Measurements from ENCODE around the gene SELENOW.
"Not testable (repeated sequence)": the region's sequence is repeated elsewhere in the genome, so short reads cannot be mapped to it uniquely, and the experiment has no call there.

Gene SELENOW

DNA sequence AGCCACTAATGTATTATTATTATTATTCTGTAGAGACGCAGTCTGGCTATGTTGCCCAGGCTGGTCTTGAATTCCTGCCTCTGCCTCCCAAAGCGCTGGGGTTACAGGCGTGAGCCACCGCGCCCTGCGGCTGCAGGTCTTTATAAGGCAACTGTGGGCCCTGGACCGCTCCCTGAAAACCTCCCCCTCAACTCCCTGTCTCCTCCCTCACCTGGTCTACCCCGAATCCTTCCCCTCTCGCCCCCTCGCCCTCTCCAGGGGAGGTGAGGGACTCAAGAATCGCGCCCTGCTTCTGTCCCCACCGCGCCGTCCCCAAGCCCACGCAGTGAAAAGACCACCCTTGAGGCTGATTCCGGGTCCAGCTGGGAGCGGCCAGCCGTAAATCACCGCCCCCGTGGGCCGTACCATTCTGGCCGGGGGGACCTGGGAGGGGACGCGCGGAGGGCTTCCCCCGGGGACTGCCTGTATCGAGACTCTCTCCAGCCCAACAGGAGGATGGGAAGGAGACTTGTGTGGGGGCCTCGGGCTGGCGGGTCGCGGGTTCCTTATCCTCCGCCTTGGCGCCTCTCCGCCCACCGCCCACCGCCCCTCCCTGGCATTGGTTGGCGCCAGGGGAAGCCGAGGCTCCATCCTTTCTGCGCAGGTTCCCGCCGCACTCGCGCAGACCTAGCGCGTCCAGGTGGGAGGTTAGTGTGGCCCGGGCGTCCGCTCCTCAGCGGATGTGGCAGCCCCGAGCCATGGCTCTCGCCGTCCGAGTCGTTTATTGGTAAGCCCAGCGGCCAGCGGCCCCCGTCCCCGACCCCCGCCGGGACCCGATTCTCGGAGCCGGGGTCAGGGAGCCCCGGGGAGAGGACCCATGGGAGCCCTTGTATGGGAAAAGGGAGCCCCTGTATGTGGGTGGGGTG is at the start of gene SELENOW:
Gene SELENOW, plus strand, starts transcription at position 655 of the 905 bp plus-strand sequence. Its CDS starts 83 bp downstream, at position 738.
- peak; percentile 42 to 53 for DNase-seq (ENCODE audit: low read depth in 2 of 2)

- no peak for DNase-seq (ENCODE audit: low read depth in 2 of 2)
These were observed 49.1 kb upstream of the SELENOW start for GRCh38 chr19:47729468-47729798.

- no peak for DNase-seq (ENCODE audit: low read depth in 2 of 2)
These were observed 48.5 kb upstream of the SELENOW start for GRCh38 chr19:47729799-47730520.

- DNase-seq (ENCODE audit: low read depth in 2 of 2) = no peak
These were observed 48.0 kb upstream of the SELENOW start for GRCh38 chr19:47730521-47730889.

- no peak for DNase-seq (ENCODE audit: low read depth in 2 of 2)
These were observed 47.6 kb upstream of the SELENOW start for GRCh38 chr19:47730910-47731309.

DNA sequence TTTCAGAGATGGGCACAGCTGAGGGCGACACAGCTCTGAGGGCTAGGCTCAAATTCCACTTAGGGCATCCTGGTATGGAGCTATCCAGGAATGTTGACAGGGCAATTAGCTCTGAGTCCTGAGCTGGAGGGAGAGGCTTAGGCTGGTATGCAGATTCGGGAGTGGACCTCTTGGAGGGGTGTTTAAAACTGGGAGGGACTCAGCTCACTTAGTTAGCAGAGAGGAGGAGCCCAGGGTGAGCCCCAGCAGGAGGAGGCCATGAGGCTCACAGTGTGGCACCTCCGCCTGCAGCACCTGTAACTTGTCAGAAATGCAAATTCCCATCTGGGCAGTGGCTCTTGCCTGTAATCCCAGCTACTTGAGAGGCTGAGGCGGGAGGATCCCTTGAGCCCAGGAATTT is 43.4 kb upstream of the SELENOW start:
- no peak for DNase-seq (ENCODE audit: low read depth in 2 of 2)

GRCh38 chr19:47740866-47741519 is 37.5 kb upstream of the SELENOW start:
- DNase-seq (ENCODE audit: low read depth in 2 of 2) = no peak

DNA sequence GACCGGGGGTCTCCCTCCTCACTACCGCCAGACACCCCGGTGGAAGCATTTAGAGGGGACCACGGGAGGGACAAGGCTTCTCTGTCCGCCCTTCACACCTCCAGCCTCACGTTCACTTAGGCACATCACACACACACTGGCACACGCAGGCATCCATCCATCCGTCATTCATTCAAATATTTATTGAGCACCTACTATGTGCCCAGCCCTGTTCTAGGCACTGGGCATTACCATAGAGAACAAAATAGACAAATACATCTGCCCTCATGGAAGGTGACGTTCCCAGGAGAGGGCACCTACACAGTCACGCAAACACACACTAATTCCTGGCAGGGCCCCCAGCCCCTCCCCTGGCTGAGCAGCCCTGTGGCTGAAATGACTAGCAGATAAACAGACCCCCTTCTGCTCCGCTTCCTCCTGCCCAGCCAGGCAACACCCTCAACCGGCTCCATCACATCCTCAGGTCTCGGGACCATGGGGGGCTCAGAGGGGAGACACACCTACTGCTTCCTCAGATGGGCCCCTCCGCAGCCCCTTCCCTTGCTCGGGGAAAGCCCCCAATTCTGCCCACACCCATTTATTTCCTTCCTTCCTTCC is 36.9 kb upstream of the SELENOW start:
- DNase-seq (ENCODE audit: low read depth in 2 of 2) = no peak

DNA sequence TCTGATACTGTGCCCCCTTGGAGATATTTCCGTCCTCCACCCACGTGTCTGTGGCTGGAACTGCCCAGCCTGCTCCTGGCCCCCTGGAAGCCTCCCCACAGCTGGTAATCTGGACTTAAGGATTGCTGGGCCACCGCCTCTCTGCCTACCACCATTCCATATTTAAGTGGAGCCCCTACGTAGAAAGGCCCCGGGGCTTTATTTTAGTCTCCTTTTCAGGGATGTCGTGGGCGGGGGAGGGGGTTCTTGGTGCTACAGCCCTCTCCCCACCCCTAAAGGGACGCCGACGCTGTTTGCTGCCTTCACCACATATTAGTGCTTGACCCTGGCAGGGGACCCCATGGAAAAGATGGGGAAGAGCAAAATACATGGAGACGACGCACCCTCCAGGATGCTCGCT is 35.9 kb upstream of the SELENOW start:
- DNase-seq (ENCODE audit: low read depth in 2 of 2) = no peak

- DNase-seq (ENCODE audit: low read depth in 2 of 2) = peak; percentile 96 to 97
These were observed 33.2 kb upstream of the SELENOW start, which contains the start of gene NOP53 for GRCh38 chr19:47745010-47745901. TSS of gene NOP53 (plus strand) at chr19:47745546. CDS start at chr19:47745560, 14 bp downstream.

- DNase-seq (ENCODE audit: low read depth in 2 of 2) = not testable (repeated sequence)
These were observed 32.4 kb upstream of the SELENOW start for GRCh38 chr19:47746129-47746528.

- DNase-seq (ENCODE audit: low read depth in 2 of 2) = no peak
These were observed 29.2 kb upstream of the SELENOW start for GRCh38 chr19:47749326-47749725.

DNA sequence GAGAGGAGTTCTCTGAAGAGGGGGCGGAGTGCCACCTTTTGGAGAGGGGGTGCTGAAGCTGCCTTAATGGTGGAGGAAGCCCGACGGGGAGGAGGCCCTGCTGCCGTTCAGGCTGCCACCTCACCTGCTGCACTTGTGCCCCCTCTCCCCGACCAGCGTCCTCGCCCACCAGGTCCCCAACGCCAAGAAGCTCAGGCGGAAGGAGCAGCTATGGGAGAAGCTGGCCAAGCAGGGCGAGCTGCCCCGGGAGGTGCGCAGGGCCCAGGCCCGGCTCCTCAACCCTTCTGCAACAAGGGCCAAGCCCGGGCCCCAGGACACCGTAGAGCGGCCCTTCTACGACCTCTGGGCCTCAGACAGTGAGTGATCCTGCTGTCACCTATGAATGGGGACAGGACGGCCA is 27.8 kb upstream of the SELENOW start:
- no peak for DNase-seq (ENCODE audit: low read depth in 2 of 2)

DNA sequence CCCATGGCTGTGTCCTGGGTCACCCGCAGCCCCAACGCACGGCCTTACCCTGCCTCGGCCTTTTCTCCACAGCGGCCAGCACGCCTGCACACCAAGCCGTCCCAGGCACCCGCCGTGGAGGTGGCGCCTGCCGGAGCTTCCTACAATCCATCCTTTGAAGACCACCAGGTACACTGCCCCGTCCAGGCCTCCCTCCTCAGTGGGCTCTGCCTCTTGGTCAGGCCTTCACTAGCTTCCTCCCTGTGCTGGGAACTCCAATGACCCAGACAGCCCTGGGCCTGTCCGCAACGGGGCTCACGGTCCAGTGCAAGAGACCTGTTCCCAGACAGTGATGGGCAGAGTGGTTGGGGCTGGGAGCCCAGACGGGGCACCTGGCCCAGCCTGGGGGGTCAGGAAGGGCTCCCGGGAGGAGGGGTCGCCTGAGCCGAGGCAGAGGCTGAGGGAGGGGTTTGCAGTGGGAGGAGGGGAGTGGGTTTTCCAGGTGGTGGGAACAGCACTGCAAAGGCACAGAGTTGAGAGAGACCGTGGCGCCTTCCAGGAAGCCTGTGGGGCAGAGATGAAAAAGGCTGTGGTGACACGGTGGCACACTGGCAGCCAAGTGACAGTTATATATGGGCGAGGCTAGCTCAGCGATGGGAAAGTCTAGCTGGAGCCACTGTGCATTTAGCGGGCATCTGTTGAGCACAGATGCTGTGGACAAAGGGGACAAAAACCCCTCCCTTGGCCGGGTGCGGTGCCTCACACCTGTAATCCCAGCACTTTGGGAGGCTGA is 25.9 kb upstream of the SELENOW start:
- DNase-seq (ENCODE audit: low read depth in 2 of 2) = no peak

DNA sequence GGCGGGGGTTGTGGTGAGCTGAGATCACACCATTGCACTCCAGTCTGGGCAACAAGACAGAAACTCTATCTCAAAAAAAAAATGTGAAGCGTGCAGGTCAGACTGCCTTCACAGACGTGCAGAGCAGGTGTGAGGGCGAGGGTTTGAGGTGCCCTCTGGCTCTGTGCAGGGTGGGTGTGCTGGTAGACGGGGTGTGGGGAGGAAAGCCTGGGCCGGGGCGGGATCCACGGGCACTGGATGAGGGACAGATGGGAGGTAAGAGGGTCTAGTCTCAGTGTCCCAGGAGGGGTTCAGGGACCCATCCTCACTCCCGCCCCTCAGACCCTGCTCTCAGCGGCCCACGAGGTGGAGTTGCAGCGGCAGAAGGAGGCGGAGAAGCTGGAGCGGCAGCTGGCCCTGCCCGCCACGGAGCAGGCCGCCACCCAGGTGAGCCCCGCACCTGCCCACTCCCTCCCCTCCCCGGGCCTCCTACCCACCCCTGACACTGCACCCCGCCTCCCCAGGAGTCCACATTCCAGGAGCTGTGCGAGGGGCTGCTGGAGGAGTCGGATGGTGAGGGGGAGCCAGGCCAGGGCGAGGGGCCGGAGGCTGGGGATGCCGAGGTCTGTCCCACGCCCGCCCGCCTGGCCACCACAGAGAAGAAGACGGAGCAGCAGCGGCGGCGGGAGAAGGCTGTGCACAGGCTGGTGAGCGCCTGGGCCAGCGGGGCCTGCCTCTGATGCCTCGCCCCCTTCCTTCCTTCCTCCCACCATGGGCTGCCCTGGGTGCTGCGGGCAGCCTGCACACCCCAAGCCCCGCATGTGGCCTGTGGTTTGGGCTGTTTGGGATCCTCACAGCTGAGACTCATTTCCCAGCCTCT is 24.1 kb upstream of the SELENOW start:
- no peak for DNase-seq (ENCODE audit: low read depth in 2 of 2)

DNA sequence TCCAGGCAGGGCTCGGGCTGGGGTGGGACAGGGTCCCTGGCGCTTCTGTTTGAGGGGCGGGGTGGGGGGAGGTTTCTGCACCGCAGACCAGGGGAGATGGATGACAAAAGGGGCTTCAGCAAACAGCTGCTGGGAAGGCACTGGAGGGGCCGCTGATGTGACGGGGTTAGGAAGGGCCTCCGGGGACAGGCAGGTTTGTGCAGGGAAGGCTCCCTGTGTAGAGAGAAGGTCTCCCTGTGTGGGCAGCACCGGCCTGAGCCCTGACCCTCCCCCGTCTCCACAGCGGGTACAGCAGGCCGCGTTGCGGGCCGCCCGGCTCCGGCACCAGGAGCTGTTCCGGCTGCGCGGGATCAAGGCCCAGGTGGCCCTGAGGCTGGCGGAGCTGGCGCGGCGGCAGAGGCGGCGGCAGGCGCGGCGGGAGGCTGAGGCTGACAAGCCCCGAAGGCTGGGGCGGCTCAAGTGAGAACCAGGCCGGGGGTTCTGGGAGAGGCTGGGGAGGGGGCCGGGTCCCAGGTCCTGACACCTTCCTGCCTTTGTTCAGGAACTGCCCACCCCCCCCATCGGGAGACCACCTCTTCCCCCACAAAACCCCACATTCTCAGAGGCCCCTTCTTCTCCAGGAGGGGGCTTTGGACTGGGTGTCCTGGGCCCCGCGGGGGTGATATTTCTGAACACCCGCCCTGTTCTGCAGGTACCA is 23.3 kb upstream of the SELENOW start:
- no peak for DNase-seq (ENCODE audit: low read depth in 2 of 2)

GRCh38 chr19:47755762-47756626 is 22.5 kb upstream of the SELENOW start:
- DNase-seq (ENCODE audit: low read depth in 2 of 2) = no peak

GRCh38 chr19:47756627-47756929 is 21.9 kb upstream of the SELENOW start:
- no peak for DNase-seq (ENCODE audit: low read depth in 2 of 2)

Data from activated CD8-positive, alpha-beta memory T cell treated with anti-CD3 and anti-CD28 coated beads for 4 hours (primary cell).